Measurements from ENCODE around the gene EPHB2.

DNA sequence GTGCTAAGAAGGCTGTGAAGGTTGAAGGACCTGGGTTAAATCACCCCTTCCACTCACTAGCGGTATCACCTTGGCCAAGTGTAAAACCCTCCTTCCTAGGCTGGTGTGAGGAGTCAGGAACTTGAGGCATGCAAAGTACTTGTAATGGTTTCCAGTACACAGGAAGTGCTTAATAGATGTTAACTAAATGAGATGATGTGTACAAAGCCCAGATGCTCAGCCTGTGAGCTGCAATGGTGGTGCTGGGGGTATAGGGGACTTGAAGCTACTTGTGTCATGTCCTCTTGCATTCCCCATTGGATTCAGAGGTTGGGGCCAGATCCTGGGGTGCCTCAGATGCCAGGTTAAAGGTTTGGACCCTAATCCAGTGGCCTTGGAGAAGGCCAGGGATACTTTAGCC lies 75.5 kb downstream of the EPHB2 start:
- TF ChIP-seq, protein P1, sequence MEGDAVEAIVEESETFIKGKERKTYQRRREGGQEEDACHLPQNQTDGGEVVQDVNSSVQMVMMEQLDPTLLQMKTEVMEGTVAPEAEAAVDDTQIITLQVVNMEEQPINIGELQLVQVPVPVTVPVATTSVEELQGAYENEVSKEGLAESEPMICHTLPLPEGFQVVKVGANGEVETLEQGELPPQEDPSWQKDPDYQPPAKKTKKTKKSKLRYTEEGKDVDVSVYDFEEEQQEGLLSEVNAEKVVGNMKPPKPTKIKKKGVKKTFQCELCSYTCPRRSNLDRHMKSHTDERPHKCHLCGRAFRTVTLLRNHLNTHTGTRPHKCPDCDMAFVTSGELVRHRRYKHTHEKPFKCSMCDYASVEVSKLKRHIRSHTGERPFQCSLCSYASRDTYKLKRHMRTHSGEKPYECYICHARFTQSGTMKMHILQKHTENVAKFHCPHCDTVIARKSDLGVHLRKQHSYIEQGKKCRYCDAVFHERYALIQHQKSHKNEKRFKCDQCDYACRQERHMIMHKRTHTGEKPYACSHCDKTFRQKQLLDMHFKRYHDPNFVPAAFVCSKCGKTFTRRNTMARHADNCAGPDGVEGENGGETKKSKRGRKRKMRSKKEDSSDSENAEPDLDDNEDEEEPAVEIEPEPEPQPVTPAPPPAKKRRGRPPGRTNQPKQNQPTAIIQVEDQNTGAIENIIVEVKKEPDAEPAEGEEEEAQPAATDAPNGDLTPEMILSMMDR (IDR thresholded peaks at IDR 0.05): no peak
- TF ChIP-seq POLR2A (IDR thresholded peaks at IDR 0.05): no peak
